Colon (tissue), 2 donors: ENCODE results near the gene CDCA4.
"Not testable (repeated sequence)": the region's sequence is repeated elsewhere in the genome, so short reads cannot be mapped to it uniquely, and the experiment has no call there.

Source experiments
- FAIRE-seq: peaks from 2 replicates; lab custom pipeline; 2012; peaks lifted over from hg19 to GRCh38; lab: Jason Lieb, UNC
- donor health status: control.
- donor health status: control.

Gene CDCA4

DNA sequence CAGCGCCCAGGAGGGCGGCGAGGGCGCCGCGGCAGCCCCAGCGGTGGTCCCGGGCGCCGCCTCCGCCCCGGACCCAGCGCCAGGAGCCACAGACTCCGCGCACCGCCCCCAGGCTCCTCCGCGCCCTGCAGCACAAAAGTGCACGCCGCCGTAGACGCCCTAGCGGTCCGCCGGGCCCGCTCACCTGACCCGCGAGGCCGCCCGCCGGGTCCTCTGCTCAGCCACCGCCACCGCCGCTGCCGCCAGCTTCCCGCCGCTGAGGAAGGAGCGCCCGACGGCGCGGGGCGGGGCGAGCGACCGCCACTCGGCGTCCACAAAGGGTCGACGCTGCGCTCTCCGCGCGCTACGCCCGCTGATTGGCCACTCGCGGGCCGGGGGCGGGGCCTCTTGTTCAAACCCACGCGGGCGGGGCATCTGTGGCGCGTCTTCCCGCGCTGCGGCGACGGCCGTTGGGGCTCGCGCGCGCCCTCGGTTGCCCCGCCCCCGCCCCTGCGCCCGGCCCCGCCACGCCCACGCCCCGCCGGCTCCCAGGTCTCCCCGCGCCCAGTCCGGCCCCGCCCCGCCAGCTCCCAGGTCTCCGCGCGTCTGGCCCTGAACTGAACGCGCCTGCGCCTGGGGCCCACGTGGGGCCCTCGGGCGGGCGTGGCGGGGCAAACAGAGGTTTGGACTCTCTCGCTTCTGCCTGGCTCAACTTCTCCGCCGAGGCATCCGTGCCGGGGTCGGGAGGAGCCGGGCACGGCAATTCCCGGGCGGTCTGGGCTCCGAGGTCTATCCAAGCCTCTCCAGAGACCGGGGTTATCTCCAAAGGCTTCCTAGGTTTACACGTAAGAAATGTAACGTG lies at the start of gene CDCA4:
Gene CDCA4, minus strand, starts transcription at position 269 of the 841 bp plus-strand sequence. CDS start 9,154 bp downstream, outside the sequence.
- FAIRE-seq, result no peak

GRCh38 chr14:105069871-105070759 lies 49.2 kb upstream of the CDCA4 start:
- FAIRE-seq, result no peak

- no peak for FAIRE-seq
These were observed 48.6 kb upstream of the CDCA4 start for GRCh38 chr14:105069522-105069870.

- no peak for FAIRE-seq
These were observed 47.9 kb upstream of the CDCA4 start for GRCh38 chr14:105068818-105069217.

DNA sequence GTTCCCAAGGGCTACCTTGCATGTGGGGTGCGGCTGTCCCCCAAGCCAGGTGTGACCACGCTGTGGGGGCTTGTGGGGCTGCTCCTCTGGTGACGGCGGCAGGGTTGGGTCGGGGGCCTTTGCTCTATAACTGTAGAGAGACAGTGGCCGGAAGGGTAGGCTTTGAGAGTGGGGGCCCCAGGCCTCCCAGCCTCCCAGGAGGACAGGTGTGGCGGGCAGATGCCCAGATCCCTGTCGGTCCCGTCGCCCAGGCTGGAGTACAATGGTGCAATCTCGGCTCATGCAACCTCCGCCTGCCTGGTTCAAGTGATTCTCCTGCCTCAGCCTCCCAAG lies 47.1 kb upstream of the CDCA4 start:
- FAIRE-seq, result no peak

DNA sequence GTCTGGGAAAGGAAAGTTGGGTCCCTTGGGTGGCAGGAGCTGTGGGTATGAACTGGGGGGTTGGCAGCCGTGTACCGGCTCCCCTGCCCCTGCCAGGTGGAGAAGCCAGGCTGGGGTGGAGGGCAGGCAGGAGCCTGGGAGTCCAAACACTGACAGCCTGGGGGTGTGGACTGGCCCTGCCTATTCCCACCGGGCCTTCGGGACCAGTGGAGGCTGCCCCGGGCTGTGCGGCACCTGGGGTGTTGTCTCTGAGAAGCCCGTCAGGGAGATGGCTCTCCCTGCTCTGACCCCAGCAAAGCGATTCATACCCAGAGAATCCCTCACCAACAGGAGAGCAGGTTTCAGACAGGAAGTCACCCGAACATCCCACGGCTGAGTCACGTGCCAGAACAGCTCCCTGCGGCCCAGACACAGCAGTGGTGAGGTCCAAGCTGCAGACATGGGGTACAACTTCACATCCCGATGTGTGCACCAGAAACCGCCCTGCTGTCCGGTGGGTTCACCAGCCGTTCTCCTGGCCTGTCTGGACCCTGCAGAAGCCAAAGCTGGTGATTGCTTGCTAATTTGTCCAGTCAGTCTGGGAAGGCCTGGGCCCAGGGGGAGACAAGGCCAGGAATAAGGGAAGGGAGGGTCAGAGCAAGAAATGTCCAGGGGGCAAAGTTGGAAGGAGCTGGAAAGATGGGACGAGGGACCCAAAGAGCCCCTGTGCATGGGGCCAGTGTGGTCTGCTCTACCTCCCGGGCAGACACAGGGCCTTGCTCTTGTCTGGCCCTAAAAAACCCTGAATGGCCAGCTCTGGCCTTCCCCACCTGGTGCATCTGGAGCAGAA lies 46.5 kb upstream of the CDCA4 start:
- no peak for FAIRE-seq

DNA sequence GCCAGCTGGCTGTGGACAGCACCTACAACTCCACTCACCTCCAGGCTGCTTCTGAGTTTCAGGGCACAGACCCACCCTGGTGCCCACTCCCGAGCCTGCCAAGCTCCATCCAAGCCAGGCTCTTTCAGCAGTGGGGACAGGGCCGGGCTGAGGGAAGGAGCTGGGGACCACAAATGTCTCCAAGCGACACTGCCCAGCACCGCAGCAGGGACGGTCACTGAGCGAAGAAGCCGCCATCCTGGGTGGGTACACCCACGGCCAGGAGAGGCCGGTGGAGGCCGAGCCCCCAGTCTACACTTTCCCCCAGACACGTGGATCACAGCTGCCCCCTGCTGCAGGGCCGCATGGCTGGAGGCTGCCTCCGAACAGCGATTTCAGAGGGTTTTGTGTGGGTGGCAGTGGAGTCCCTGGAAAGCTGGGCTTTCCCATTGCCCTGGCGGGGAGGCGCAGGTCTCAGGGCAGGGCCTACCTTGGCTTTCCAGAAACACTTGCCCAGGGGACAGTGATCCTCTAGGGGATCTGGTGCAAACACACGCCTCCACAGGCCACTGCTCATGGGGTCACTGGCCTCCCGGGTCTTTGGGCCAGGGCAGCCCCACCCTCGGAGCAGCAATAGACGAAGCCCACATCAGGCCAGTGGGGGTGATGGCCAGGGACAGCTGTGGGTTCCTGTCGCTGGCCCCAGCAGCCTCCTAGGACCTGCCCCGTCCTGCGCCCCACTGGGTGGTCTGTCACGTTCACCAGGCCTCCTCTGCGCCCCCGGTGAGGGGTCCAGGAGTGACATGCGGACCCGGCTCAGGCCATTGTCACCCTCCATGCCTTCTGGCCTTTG lies 45.6 kb upstream of the CDCA4 start:
- FAIRE-seq, result no peak

DNA sequence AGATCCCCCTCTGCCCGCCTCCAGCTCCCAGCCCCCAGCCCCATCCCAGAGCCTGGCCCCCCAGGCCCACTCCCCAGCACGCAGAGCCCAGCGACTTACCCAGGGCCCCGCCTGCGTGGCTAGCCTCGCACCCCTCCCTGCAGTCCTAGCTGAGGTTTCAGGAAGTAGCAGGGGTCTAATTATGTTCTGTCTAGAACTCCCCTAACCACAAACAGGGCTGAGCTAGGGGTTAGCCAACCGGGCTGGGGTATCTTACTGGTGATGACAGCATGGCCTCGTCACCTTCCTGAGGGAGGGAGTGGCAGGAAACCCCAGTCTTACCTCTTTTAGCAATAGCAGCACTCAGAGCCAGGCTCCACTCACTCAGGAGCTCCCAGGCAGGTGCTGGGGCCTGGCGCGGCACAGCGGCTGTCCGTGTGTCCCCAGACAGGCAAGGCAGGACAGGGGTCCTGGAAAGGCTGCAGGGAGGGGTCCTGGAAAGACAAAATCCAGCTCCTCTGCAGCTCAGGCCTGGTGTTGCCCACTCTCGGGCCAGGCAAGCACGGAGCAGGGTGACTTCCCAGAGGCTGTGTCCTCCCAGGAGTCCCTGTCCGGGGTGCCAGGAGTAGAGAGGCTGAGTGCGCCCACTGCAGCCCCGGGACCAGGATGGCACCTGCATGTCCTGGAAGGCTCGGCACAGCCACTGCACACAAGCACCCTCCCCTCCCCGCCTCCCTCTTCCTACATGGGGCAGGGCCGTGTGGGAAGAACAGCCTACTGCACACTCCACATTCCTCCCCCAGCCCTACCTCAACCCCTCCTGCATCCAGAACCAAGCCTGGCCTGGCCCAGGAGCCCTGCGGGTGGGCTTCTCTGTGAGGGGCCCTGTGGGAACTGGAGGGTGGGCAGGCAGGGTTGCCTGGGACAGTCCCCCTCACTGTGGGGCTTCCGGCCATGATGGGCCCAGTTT lies 44.7 kb upstream of the CDCA4 start, which contains the start of gene GPR132:
Gene GPR132, minus strand, starts transcription at position 151 of the 949 bp plus-strand sequence. CDS start 10,010 bp downstream, outside the sequence.
- no peak for FAIRE-seq

DNA sequence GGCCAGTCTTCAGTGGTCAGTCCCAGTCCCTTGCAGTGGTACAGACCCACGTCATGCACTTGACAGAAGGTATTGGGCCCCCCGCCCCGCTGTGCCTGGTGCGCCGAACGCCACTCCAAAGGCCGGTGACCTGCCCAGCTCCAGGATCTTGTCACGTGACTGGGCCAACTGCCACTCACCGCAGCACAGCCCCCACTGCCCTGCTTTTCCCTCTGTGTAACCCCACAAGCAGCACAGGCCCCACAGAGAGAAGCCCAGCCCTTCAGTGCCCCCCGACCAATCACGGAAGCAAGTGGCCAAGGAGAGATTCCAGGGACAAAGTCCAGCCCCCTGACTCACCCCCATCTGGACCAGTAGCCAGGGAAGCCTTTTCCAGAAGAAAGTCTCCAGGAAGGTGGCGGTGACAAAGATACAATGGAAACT lies 43.8 kb upstream of the CDCA4 start:
- no peak for FAIRE-seq

- no peak for FAIRE-seq
These were observed 43.1 kb upstream of the CDCA4 start for GRCh38 chr14:105064001-105064400.

GRCh38 chr14:105063506-105063905 lies 42.6 kb upstream of the CDCA4 start:
- not testable (repeated sequence) for FAIRE-seq

GRCh38 chr14:105063056-105063455 lies 42.2 kb upstream of the CDCA4 start:
- FAIRE-seq, result no peak

DNA sequence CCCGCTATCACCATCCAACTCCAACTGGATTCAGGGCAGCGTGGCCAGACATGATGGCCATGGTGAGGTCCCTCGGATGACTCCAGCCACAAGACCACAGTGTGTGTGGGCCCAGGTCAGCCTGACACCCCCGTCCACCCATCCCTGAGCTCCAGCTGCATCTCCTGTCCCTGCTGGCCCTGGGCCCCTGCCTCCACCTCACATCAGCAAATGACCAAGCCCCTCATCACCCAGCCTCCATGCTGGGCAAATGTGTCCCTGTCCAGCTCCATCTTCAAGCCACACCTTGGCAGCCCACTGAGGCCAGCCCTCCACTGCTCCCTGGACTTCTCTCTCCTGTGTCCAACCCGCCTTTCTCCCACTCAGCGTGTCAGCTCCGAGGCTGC lies 41.2 kb upstream of the CDCA4 start:
- FAIRE-seq, result no peak

DNA sequence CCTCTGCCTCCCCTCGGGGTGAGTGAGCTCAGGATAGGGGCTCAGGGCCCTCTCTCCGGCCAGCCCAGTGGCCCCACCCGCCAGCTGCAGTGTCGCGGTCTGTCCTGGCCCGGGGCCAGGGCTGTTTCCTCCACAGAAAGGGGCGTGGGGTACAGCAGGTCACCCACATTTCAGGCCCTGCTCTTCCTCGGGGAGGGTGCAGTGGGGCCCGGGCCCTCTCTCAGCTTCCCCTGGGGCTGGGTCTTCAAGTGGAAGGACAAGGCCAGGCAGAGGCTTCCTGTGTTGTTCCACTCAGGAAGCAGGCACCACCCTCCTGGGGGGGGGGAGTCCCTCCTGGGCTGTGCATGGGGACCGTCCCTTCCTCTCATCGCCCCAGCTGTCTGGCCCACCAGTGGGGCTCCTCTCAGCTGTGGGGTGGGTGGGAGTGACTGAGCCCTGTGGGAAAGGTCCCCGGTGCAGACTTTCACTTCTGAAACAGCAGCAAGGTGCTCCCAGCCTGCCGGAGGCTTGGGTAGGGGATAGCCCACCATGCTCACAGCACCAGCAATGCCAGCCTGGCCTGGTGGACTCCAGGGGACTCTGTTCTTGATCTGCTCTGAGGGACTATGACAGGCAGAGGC lies 40.7 kb upstream of the CDCA4 start:
- no peak for FAIRE-seq

DNA sequence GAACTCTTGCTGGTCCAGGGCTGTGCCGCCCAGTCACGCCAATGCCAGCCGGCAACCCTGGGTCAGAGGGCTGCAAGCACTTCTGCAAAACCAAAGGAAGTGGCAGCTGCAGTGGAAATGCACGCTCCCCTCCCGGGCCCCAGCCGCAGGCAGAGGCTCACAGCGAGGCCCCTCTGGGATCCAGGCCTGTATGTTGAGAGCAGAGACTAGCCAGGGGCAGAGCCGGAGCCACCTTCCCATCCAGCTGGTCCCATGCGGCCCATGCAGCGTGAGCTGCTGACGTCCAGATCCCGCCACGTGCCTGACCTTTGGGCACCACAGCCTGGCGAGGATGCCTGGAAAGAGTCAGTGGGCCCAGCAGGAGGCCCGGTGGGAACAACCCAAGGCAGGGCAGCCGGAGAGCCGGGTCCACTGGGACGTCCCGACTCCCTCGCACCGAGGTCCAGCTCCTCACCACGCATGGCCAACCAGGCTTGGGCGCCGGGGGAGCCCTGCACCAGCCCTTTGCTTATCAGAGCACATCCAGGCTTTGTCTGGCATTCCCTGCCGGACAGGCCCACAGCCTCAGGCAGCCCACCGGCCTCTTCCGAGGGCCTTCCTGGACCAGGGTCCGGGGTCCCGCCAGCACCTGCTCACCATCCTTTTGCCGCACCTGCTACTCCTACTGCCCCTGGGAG lies 40.0 kb upstream of the CDCA4 start:
- FAIRE-seq, result no peak

DNA sequence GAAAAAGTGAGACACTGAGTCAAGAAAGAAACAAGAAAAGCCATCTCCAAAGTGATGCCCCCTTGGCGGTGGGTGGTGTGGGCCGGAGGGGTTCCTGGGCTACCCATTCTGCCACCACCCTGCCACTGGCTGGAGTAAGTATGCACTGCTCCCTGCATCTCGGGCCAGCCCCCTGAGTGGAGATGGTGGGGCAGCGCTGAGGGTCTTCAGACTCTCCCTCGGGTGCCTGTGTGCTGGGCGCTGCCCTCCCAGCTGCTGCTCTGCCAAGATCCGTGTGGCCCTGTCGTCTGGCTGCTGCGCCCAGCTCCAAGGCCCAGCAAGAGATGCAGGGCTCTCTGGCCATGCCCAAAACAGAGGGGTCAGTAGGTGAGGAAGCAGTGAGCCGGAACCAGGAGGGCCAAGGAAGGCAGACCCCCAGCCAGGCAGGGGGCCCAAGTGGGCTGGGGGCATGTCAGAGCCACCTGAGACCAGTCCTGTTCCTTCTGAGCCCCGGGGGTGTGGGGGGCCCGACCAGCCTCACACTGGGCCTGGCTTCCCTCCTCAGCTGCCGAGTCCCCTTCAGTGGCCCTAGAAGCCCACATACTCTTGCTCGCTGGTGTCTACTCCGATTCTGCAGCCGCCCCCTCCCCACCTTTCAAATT lies 39.2 kb upstream of the CDCA4 start:
- no peak for FAIRE-seq

DNA sequence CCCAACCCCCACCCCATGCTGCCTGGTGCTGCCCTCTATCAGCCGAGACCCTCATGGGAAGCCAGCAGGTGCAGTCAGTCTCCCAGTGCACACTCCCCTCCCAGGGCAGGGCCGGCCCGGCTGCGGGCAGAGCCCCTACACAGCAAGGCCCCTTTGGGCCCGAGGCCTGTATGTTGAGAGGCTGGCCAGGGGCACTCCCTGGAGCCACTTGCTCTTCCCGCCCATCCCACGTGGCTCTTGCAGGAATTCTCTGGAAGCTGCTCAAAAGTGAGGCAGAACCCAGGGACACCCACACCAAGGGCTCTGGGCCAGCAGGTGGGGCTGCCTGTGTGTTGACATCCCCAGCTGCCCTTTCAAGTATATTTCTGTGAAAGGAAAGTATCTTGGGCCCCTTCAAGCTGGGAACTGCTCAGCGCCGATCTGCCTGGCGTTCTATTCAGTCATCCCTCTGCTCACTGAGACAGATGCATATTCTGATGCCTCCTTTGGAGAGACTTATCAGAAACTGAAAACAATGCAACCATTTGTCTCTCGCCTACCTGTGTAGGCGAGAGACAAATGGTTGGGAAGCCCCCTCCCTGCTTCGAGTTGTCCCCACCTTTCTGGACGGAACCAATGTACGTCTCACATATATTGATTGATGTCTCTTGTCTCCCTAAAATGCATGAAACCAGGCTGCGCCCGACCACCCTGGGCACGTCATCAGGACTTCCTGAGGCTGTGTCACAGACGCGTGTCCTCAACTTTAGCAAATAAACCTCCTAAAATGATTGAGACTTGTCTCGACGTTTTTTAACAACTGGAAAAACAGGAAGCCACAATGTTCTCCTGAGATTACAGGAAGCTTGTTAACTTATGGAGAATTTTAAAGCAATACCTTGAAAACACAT lies 38.4 kb upstream of the CDCA4 start:
- no peak for FAIRE-seq
